H1 (cell line): ENCODE results near the gene DAZAP1. TPM values are rescaled to one million over a fixed set of nuclear protein-coding genes. Genes with fewer than 3 reads are reported as not detected.

Experiments used
- ASH2L ChIP-seq: fragments of 200-600, 300-600 bp; sonication (generic); IDR thresholded peaks from one replicate; pipeline ENCODE4 v1.7.1; 2017; ENCODE audit warnings: low read length
- CEBPB ChIP-seq: IDR thresholded peaks from 2 replicates; pipeline ENCODE4 v1.6.1; 2012; ENCODE audit warnings: low read depth, low read length
- polyA plus RNA-seq, 7 experiments: library from polyadenylated mRNA; depleted of rRNA in 3 of 7; stranded (reverse) in 5 of 7; unstranded in 2 of 7; fragments of >200 nt in 5 of 7; fragments of 200-250 nt in 2 of 7; gene quantifications; 1 replicate in 5 of 7; 2 replicates in 1 of 7; 4 replicates in 1 of 7; pipeline versions ENCODE4 v1.2.1 to v1.2.3, GENCODE V29; 2011 to 2013; ENCODE audit warnings: missing spikeins in 2 of 7, mixed read lengths in 2 of 7
- total RNA-seq: library from RNA; stranded (reverse); fragmentation: NEBNext Ultra II Directional; extraction: Animal tissue kit (Norgen Biotek cat#: 25700); gene quantifications from 2 replicates; pipeline ENCODE4 v1.2.1, GENCODE V29; 2021
- TF ChIP-seq, protein P1 (sequence below): fragments of 300-600 bp; sonication (generic); IDR thresholded peaks from 2 replicates; pipeline ENCODE4 v1.7.1; 2012; ENCODE audit warnings: low read length, moderate library complexity, mild to moderate bottlenecking, inconsistent platforms; ENCODE audit not compliant: insufficient replicate concordance

Gene DAZAP1
- total and polyA plus RNA-seq, 2 of the 8 experiments (the other 6 are each of a cell fraction or from before 2014, with no cell fraction given): 79.6 to 341 TPM

DNA sequence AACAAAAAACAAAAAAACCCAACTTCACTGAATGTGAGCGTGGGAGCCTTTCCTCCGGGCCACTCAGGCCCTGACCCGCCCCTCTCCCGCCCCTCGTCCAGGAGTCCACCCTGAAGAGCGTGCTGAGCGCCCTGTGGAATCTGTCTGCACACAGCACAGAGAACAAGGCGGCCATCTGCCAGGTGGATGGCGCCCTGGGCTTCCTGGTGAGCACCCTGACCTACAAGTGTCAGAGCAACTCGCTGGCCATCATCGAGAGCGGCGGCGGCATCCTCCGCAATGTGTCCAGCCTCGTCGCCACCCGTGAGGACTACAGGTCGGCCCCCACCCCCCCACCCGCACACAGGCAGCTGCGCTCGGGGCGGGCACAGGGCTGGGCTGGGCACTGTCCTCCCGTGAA lies 54.5 kb downstream of the DAZAP1 start (continued):
- TF ChIP-seq, protein P1, sequence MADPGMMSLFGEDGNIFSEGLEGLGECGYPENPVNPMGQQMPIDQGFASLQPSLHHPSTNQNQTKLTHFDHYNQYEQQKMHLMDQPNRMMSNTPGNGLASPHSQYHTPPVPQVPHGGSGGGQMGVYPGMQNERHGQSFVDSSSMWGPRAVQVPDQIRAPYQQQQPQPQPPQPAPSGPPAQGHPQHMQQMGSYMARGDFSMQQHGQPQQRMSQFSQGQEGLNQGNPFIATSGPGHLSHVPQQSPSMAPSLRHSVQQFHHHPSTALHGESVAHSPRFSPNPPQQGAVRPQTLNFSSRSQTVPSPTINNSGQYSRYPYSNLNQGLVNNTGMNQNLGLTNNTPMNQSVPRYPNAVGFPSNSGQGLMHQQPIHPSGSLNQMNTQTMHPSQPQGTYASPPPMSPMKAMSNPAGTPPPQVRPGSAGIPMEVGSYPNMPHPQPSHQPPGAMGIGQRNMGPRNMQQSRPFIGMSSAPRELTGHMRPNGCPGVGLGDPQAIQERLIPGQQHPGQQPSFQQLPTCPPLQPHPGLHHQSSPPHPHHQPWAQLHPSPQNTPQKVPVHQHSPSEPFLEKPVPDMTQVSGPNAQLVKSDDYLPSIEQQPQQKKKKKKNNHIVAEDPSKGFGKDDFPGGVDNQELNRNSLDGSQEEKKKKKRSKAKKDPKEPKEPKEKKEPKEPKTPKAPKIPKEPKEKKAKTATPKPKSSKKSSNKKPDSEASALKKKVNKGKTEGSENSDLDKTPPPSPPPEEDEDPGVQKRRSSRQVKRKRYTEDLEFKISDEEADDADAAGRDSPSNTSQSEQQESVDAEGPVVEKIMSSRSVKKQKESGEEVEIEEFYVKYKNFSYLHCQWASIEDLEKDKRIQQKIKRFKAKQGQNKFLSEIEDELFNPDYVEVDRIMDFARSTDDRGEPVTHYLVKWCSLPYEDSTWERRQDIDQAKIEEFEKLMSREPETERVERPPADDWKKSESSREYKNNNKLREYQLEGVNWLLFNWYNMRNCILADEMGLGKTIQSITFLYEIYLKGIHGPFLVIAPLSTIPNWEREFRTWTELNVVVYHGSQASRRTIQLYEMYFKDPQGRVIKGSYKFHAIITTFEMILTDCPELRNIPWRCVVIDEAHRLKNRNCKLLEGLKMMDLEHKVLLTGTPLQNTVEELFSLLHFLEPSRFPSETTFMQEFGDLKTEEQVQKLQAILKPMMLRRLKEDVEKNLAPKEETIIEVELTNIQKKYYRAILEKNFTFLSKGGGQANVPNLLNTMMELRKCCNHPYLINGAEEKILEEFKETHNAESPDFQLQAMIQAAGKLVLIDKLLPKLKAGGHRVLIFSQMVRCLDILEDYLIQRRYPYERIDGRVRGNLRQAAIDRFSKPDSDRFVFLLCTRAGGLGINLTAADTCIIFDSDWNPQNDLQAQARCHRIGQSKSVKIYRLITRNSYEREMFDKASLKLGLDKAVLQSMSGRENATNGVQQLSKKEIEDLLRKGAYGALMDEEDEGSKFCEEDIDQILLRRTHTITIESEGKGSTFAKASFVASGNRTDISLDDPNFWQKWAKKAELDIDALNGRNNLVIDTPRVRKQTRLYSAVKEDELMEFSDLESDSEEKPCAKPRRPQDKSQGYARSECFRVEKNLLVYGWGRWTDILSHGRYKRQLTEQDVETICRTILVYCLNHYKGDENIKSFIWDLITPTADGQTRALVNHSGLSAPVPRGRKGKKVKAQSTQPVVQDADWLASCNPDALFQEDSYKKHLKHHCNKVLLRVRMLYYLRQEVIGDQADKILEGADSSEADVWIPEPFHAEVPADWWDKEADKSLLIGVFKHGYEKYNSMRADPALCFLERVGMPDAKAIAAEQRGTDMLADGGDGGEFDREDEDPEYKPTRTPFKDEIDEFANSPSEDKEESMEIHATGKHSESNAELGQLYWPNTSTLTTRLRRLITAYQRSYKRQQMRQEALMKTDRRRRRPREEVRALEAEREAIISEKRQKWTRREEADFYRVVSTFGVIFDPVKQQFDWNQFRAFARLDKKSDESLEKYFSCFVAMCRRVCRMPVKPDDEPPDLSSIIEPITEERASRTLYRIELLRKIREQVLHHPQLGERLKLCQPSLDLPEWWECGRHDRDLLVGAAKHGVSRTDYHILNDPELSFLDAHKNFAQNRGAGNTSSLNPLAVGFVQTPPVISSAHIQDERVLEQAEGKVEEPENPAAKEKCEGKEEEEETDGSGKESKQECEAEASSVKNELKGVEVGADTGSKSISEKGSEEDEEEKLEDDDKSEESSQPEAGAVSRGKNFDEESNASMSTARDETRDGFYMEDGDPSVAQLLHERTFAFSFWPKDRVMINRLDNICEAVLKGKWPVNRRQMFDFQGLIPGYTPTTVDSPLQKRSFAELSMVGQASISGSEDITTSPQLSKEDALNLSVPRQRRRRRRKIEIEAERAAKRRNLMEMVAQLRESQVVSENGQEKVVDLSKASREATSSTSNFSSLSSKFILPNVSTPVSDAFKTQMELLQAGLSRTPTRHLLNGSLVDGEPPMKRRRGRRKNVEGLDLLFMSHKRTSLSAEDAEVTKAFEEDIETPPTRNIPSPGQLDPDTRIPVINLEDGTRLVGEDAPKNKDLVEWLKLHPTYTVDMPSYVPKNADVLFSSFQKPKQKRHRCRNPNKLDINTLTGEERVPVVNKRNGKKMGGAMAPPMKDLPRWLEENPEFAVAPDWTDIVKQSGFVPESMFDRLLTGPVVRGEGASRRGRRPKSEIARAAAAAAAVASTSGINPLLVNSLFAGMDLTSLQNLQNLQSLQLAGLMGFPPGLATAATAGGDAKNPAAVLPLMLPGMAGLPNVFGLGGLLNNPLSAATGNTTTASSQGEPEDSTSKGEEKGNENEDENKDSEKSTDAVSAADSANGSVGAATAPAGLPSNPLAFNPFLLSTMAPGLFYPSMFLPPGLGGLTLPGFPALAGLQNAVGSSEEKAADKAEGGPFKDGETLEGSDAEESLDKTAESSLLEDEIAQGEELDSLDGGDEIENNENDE: no peak
- TF ChIP-seq CEBPB: no peak
- TF ChIP-seq ASH2L: no peak
